Nephron progenitor cell (in vitro differentiated cells): ENCODE data around the gene SSUH2.

Source experiments
- DNase-seq: peaks from one replicate; pipeline ENCODE4 v3.0.0; 2021
- H3K27ac Mint-ChIP-seq: 2 replicates; pipeline ENCODE4 v1.8.0; 2021; ENCODE audit warnings: mild to moderate bottlenecking, moderate library complexity, mixed read lengths
- H3K27me3 Mint-ChIP-seq: 2 replicates; pipeline ENCODE4 v1.8.0; 2021; ENCODE audit warnings: mild to moderate bottlenecking, low read depth, mixed read lengths; ENCODE audit not compliant: poor library complexity
- H3K36me3 Mint-ChIP-seq: 2 replicates; pipeline ENCODE4 v1.8.0; 2021; ENCODE audit warnings: low read depth, mixed read lengths
- H3K4me1 Mint-ChIP-seq: 2 replicates; pipeline ENCODE4 v1.8.0; 2021; ENCODE audit warnings: mixed read lengths
- H3K4me3 Mint-ChIP-seq: 2 replicates; pipeline ENCODE4 v1.8.0; 2021; ENCODE audit warnings: mild to moderate bottlenecking, moderate library complexity, mixed read lengths
- H3K9me3 Mint-ChIP-seq: 2 replicates; pipeline ENCODE4 v1.8.0; 2021; ENCODE audit warnings: mild to moderate bottlenecking, moderate library complexity, mixed read lengths
- CTCF ChIP-seq: fragments of 200-600 bp; sonication (generic); IDR thresholded peaks from 2 replicates; pipeline ENCODE4 v1.5.0; 2021; ENCODE audit warnings: antibody characterized with exemption

Gene SSUH2

GRCh38 chr3:8619548-8619947 is 25.1 kb downstream of the SSUH2 start:
- Mint-ChIP-seq H3K4me3 (no peak overlapping the region), H3K36me3 (no peaks in the 10 kb centered on the region), H3K27ac (no peak overlapping the region), H3K4me1 (peaks cover 14% of the 10 kb centered on the region), H3K27me3 (peaks cover 4% of the 10 kb centered on the region), H3K9me3 (peaks cover 21% of the 10 kb centered on the region)
- no peak for DNase-seq
- TF ChIP-seq CTCF: no peak

- Mint-ChIP-seq H3K9me3 (peaks cover 21% of the 10 kb centered on the region), H3K27me3 (peaks cover 4% of the 10 kb centered on the region), H3K4me1 (peaks cover 14% of the 10 kb centered on the region), H3K27ac (no peak overlapping the region), H3K4me3 (no peak overlapping the region), H3K36me3 (no peaks in the 10 kb centered on the region)
- no peak for DNase-seq
- TF ChIP-seq CTCF: no peak
These were observed 25.6 kb downstream of the SSUH2 start for GRCh38 chr3:8618950-8619349.

GRCh38 chr3:8617921-8618320 is 26.7 kb downstream of the SSUH2 start:
- Mint-ChIP-seq H3K27ac (no peak overlapping the region), H3K36me3 (no peaks in the 10 kb centered on the region), H3K4me1 (peaks cover 7% of the 10 kb centered on the region), H3K9me3 (peaks cover 21% of the 10 kb centered on the region), H3K4me3 (no peak overlapping the region), H3K27me3 (no peaks in the 10 kb centered on the region)
- no peak for DNase-seq
- no peak for TF ChIP-seq CTCF

- peaks cover 8% of the 10 kb centered on the region for H3K27me3 Mint-ChIP-seq
- H3K9me3 Mint-ChIP-seq: peaks cover 13% of the 10 kb centered on the region
- H3K4me1 Mint-ChIP-seq: peaks cover 13% of the 10 kb centered on the region
- H3K36me3 Mint-ChIP-seq: peaks cover 7% of the 10 kb centered on the region
- H3K27ac Mint-ChIP-seq: no peak overlapping the region
- DNase-seq: no peak
- no peak overlapping the region for H3K4me3 Mint-ChIP-seq
- no peak for TF ChIP-seq CTCF
These were observed 33.6 kb downstream of the SSUH2 start for GRCh38 chr3:8610951-8611350.

GRCh38 chr3:8608791-8609467 is 35.7 kb downstream of the SSUH2 start:
- peaks cover 11% of the 10 kb centered on the region for H3K9me3 Mint-ChIP-seq
- peaks cover 7% of the 10 kb centered on the region for H3K36me3 Mint-ChIP-seq
- DNase-seq: no peak
- peaks cover 11% of the 10 kb centered on the region for H3K27me3 Mint-ChIP-seq
- H3K4me3 Mint-ChIP-seq: no peak overlapping the region
- peak overlapping the region; percentile 34 for H3K27ac Mint-ChIP-seq
- no peak for TF ChIP-seq CTCF
- H3K4me1 Mint-ChIP-seq: peaks cover 17% of the 10 kb centered on the region
